ENCODE data around the gene DYRK3. TPM values are rescaled to one million over a fixed set of nuclear protein-coding genes. Genes with fewer than 3 reads are reported as not detected.

DYRK3 gene
- 5.1 and 9.2 TPM in 2 replicates for total RNA-seq (2014; rRNA removed; shearing (Covaris generic); ENCODE audit: low replicate concordance)

DNA sequence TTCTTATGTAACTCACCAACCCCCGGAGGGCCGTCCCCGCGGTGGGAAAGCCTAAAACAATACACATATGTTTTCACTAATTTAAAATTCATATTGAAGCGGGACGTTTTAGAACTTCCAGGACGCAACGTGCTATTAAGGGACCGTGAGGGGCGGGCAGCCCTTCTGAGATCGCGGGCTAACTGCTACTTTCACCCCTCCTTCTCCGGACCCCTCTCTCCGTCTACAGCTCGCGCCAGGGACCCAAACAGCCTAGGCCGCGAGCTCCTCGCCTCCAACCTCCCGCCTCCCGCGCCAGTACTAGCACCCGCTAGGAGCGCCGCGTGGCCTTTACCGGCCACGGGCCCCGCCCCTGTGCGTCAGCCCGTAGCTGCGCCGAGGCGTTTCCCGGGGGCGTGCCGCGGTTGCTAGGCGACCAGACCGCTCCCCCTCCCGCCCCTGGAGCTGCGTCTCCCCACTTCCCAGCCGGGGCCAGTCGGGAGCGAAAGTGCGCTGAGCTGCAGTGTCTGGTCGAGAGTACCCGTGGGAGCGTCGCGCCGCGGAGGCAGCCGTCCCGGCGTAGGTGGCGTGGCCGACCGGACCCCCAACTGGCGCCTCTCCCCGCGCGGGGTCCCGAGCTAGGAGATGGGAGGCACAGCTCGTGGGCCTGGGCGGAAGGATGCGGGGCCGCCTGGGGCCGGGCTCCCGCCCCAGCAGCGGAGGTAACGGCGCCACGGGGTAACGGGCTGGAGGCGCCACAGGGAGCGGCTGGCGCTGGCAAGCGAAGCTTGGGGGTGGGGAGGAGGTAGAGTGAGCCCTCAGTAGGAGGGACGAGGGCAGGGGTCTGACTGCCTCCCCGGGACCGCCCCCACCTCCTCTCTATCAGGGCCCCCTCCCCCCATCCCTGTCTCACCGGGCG lies at the start of gene DYRK3:
DYRK3 (plus strand) TSS at position 457 of the 898 bp plus-strand sequence; CDS start at position 625, 168 bp downstream.
- in situ Hi-C loops (cut with HindIII; ENCODE audit: low pct_unique_long_range_greater_than_20kb, low sequenced_read_pairs), result no loop called here
- peak; percentile 85 for DNase-seq (ENCODE audit: low read depth)

DNA sequence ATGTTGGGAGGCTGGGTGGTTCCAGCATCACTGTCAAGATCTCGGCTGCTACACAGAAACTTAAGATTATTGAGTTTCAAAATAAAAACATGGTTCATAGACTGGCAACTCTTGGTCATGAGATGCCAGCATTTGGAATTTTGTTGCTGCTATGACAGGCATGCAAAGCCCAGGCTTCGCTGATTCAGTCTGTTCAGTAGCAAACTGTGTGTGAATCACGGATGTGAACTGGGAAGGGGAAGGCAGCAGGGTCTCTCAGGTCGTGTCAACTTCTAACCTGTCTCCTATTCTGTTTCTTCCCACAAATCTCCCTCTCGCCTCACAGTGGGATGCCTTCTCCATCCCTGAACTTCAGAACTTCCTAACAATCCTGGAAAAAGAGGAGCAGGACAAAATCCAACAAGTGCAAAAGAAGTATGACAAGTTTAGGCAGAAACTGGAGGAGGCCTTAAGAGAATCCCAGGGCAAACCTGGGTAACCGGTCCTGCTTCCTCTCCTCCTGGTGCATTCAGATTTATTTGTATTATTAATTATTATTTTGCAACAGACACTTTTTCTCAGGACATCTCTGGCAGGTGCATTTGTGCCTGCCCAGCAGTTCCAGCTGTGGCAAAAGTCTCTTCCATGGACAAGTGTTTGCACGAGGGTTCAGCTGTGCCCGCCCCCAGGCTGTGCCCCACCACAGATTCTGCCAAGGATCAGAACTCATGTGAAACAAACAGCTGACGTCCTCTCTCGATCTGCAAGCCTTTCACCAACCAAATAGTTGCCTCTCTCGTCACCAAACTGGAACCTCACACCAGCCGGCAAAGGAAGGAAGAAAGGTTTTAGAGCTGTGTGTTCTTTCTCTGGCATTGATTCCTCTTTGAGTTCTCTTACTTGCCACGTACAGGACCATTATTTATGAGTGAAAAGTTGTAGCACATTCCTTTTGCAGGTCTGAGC lies 48.6 kb upstream of the DYRK3 start:
- no peak for DNase-seq (ENCODE audit: low read depth)
- in situ Hi-C loops (cut with HindIII; ENCODE audit: low pct_unique_long_range_greater_than_20kb, low sequenced_read_pairs), result no loop called here

DNA sequence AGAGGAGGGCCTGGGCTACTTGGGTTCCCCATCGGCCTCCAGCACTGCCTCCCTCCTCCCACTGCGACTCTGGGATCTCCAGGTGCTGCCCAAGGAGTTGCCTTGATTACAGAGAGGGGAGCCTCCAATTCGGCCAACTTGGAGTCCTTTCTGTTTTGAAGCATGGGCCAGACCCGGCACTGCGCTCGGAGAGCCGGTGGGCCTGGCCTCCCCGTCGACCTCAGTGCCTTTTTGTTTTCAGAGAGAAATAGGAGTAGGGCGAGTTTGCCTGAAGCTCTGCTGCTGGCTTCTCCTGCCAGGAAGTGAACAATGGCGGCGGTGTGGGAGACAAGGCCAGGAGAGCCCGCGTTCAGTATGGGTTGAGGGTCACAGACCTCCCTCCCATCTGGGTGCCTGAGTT lies 47.4 kb upstream of the DYRK3 start:
- in situ Hi-C loops (cut with HindIII; ENCODE audit: low pct_unique_long_range_greater_than_20kb, low sequenced_read_pairs), result no loop called here
- no peak for DNase-seq (ENCODE audit: low read depth)

DNA sequence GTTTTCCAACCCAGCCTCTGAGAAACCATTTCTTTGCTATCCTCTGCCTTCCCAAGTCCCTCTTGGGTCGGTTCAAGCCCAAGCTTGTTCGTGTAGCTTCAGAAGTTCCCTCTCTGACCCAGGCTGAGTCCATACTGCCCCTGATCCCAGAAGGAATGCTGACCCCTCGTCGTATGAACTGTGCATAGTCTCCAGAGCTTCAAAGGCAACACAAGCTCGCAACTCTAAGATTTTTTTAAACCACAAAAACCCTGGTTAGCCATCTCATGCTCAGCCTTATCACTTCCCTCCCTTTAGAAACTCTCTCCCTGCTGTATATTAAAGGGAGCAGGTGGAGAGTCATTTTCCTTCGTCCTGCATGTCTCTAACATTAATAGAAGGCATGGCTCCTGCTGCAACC lies 46.8 kb upstream of the DYRK3 start:
- DNase-seq (ENCODE audit: low read depth), result no peak
- in situ Hi-C loops (cut with HindIII; ENCODE audit: low pct_unique_long_range_greater_than_20kb, low sequenced_read_pairs), result no loop called here

DNA sequence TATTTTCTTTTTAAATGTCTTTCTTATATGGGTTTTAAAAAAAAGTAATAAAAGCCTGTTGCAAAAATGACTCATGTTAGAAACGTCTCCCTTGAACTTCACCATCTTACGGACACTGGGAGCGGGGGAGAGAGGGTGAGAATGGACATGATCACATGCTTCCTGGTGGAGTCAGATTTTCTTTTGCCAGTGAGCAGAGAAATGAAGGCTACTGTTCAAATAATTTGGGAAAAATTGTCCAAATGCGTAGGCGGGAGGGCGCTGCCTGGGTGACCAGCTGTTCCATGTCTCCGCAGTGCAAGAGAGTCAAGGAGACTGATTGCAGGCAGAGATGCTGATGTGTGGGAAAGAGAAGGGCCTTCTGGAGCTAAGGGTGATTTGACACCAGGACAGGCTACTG lies 46.1 kb upstream of the DYRK3 start:
- peak; percentile 38 for DNase-seq (ENCODE audit: low read depth)
- in situ Hi-C loops (cut with HindIII; ENCODE audit: low pct_unique_long_range_greater_than_20kb, low sequenced_read_pairs), result no loop called here

DNA sequence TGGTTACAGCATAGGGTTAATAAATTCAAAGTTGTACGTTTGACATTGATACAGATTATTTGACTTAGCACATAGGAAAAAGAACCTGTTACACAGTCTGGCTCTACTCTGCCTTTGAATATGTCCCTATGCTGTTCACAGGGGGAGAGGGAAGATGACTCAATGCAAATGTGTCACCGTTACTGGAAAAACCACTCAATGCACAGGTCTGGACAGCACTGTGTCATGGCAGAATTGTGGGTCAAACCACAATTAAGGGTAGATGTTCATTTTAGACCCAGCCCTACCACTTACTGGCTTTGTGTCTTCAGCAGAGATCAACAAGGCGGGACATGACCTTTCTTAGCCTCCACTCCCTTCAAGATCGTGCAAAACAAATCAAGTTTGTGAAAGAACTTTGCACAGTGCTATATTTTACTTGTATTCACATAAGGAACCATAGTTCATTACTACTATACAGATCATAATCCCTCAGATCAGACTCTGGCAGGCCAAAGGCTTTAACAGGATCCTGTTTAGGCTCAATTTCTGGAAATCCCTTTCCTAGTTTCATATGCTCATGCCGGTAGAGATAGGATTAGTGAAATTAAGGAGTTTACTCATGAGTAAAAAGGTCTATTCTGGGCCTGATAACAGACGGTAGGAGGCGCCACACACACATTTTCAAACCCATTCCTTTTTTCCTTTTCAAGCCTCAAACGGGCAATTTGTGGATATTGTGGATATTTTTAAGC lies 45.1 kb upstream of the DYRK3 start:
- peak; percentile 26 for DNase-seq (ENCODE audit: low read depth)
- in situ Hi-C loops (cut with HindIII; ENCODE audit: low pct_unique_long_range_greater_than_20kb, low sequenced_read_pairs), result no loop called here

DNA sequence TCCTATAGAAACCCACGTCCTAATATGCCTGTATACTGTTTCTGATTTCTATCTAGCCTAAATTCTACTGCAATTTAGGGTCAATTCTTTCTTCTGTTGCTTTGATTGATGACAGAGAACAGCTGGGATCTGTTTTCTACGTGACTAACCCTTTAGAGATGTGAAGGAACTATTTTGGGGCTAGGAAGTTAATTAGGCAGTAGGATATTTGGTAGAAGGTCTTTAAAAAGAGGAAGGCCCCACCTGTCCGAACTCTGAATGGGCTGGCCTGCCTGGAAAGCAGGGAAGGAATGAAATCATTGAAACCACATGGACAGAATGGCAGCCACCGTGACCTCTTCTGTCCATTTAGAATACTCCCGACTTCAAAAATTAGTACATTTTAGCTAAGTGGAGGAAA lies 44.1 kb upstream of the DYRK3 start:
- DNase-seq (ENCODE audit: low read depth), result no peak
- in situ Hi-C loops (cut with HindIII; ENCODE audit: low pct_unique_long_range_greater_than_20kb, low sequenced_read_pairs), result no loop called here

DNA sequence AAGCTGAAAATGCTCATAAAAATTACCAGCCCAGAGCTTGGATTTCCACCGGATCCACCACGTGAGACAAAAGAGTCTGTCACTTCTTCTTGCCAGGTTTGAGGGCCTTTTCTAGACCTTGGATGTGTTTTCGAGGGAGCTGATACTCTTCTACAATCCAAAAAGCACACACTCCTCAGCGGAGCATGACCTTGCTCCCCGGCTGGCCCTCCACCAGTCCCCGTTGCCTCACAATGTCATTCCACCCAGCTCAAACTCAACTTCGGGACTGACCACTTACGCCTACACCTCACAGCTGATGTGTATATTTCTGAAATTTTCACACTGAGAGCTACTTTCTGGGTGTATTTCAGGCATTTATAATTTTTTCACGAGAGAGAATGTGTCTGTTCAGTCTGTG lies 43.6 kb upstream of the DYRK3 start:
- in situ Hi-C loops (cut with HindIII; ENCODE audit: low pct_unique_long_range_greater_than_20kb, low sequenced_read_pairs), result no loop called here
- no peak for DNase-seq (ENCODE audit: low read depth)

DNA sequence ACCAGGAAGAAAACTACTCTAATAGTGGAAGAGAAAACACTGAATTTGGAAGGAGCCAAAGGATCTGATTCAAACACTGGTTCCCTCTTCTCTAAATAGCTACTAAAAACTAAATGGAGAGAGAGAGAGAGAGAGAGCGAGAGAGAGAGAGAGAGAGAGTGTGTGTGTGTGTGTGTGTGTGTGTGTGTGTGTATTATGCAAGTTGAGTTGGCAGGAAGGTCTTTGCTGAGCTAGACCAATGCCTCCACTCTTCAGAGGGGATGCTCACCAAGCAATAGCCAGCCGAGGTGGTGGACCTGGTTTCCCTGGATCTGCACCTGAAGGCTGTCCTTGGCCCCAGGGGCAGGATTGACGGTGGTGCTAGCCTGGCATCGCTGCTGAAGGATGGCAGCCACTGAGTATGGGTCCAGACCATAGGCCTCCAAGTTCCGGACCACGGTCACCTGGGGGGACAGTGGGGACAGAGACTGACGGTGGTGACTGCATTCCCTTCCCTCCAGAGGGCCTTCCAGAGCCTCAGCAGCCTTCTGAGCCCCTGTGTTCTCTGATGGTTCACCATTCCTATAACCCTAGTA lies 41.9 kb upstream of the DYRK3 start:
- in situ Hi-C loops (cut with HindIII; ENCODE audit: low pct_unique_long_range_greater_than_20kb, low sequenced_read_pairs), result no loop called here
- DNase-seq (ENCODE audit: low read depth), result no peak

DNA sequence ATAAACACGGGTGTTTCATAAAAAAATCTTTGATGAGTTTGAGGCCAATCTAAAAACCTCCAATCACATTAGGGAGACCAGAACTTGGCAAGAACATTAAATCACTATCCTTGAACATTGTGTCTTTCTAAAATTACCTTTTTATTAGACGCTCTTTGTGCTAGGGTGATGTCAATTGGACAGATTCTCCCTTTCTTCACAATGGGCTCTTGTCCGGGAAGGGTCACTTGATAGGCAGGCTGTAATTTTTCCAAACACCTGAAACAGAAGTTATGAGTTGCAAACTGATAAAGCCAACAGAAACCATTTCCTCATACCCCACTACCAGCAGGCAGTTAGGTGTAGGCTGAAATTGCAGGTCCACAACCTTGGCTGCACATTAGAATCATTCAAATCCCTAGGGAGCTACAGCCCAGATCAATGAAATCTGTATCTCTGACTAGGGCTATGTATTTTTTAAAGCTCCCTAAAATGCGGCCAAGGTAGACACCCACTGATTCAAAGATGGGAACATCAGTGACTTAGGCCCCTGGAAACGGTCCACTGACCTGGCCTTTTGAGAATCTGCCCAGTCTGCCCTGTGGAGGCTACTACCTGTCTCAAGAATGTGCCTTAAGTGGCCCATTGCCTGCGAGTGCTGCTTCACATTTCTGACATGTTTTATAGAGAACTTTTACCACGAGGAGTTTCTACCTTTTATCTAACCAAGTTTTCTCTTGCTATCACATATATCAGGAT lies 39.6 kb upstream of the DYRK3 start:
- DNase-seq (ENCODE audit: low read depth), result no peak
- in situ Hi-C loops (cut with HindIII; ENCODE audit: low pct_unique_long_range_greater_than_20kb, low sequenced_read_pairs), result no loop called here

DNA sequence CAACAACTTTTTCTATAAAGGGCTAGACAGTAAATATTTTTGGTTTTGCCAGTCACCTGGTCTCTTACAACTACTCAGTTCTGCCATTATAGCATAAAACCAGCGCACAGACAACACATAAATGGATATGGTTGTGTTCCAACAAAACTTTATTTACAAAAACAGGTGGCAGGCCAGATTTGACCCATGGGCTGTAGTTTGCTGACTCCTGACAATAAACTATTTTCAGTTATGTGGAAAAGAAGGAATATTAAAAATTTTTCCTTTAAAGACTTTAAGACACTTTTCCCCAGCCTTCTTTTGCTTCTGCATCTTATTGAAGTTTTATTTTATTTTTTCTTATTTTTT lies 39.0 kb upstream of the DYRK3 start:
- in situ Hi-C loops (cut with HindIII; ENCODE audit: low pct_unique_long_range_greater_than_20kb, low sequenced_read_pairs), result no loop called here
- no peak for DNase-seq (ENCODE audit: low read depth)

DNA sequence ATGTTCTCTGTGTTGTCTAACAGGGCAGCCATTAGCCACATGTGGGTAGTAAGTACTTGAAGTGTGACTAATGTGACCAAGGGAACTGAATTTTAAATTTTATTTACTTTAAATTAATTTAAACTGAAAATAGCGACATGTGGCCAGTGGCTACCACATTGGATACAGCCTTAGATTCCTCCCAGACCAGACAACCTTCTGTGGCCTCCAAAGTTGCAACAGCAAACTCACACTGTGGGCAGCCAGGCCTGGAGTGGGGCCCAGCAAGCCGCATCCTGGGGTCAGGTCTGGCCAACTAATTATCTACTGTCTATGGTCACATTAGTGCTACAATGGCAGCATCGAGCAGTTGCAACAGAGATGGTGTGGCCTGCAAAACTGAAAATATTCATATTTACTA lies 34.8 kb upstream of the DYRK3 start:
- in situ Hi-C loops (cut with HindIII; ENCODE audit: low pct_unique_long_range_greater_than_20kb, low sequenced_read_pairs), result no loop called here
- DNase-seq (ENCODE audit: low read depth), result no peak

DNA sequence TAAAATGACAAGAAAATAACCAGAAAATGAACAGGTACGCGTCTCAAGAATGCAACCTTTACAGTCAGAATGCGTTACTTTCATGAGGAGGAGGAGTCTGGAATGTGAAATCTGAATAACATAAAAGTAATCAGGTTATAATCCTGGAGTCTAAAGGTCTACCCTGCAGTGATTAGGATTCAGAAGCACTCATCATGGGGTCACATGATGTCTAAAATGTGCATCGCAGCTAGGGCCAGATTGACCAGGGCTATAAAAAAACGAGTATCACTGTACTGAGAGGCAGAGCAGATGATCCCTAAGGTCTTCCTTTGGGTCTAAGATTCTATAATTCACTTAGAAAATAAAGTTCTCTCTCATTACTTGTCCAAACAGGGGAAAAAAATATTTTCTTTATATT lies 30.5 kb upstream of the DYRK3 start:
- DNase-seq (ENCODE audit: low read depth), result no peak
- in situ Hi-C loops (cut with HindIII; ENCODE audit: low pct_unique_long_range_greater_than_20kb, low sequenced_read_pairs), result no loop called here

DNA sequence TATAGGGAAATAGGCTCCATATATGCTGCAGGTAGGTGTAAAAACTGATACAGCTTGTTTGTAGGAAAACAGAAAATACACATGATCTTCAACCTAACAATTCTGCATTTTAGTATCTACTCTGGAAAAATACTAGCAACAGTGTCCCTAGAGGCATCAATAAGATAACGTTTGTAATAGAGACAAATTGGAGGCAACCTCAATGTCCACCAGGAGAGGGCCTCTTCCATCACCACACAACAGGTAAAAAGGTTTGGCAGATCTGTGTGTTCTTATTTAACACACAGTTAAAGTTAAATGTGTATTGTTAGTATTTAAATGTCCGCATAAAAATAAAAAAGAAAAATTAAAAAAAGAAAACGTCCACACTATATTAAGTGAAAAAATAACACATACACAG lies 28.5 kb upstream of the DYRK3 start:
- in situ Hi-C loops (cut with HindIII; ENCODE audit: low pct_unique_long_range_greater_than_20kb, low sequenced_read_pairs), result no loop called here
- peak; percentile 56 for DNase-seq (ENCODE audit: low read depth)

DNA sequence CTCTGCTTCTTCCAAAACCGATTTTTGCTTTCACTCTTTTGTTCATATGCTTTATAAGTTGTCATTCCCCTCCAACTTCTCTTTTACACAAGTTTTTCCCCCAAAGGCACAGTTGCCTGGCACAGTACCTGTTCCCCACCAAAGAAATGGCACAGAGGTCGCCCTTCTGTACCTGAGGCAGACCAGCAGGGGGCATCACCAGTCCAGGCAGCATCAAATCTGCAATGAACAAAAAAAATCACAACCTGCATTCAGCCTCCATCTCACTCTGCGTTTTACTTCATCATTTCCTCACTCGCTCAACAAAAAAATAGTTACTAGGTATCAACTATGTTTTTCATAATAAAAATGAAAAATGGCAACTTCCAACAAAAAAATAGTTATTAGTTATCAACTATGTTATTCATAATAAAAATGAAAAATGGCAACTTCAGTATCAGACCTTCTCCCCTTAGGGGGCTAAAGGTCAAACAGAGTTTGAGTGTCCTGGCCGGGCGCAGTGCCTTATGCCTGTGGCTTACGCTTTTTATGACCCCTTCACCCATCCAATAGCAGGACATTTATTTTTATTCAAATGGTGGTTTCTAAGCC lies 27.1 kb upstream of the DYRK3 start:
- DNase-seq (ENCODE audit: low read depth), result peak; percentile 29
- in situ Hi-C loops (cut with HindIII; ENCODE audit: low pct_unique_long_range_greater_than_20kb, low sequenced_read_pairs), result no loop called here

DNA sequence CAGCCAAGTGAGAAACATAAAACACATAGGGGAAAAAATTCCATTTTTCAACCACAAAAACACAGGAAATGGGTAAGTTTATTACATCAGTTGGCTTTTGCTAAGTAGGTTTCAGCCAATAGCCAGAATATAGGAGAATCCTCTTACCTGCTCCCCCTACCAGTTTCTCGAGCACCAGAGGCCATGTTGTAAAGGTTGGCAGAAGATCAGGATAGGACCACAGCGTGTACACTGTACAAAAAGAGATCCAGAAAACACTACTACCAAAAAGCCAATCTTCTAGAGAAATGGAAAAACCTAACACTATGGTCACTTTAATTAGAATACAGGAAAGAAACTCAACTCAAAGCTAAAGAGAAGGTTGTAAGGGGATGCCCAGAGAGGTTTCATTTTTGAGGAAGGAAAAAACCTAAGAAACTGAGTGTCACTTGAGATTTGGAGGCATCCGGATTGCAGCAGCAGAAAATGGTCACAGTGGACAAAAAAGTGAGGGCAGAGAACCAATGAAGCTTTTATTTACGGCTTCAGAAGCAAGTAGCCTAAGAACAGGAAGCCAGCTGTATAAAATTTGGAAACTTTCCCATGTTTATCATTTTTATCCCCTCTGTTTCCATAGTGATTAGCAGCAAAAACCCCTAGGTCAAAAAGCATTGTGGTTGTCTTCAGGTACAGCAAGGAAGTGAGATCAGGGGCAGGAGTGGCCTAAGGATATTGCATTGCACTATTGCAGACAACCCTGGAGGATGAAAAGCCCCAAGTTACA lies 25.9 kb upstream of the DYRK3 start:
- in situ Hi-C loops (cut with HindIII; ENCODE audit: low pct_unique_long_range_greater_than_20kb, low sequenced_read_pairs), result no loop called here

More for the DNA sequence above, 25.9 kb upstream of the DYRK3 start:
- DNase-seq (ENCODE audit: low read depth), result no peak

Data from Caki2 (cell line).